Keratinocyte (primary cell): ENCODE results near the gene USP17L24. TPM values are rescaled to one million over a fixed set of nuclear protein-coding genes. Genes with fewer than 3 reads are reported as not detected.
"Not testable (repeated sequence)": the region's sequence is repeated elsewhere in the genome, so short reads cannot be mapped to it uniquely, and the experiment has no call there.

Experiments
- DNase-seq: peaks from one replicate; pipeline ENCODE4 v3.0.0-alpha.2; 2011; ENCODE audit warnings: low read depth, missing footprints, low spot score
- FAIRE-seq: peaks from 2 replicates; lab custom pipeline; 2011; peaks lifted over from hg19 to GRCh38; lab: Jason Lieb, UNC
- H2AFZ ChIP-seq: 2 replicates; pipeline ENCODE4 v1.6.0; 2012; ENCODE audit warnings: low read length, control low read depth, inconsistent platforms; ENCODE audit not compliant: control insufficient read depth
- H3K27ac ChIP-seq: 2 replicates; pipeline ENCODE4 v1.5.1; 2011; ENCODE audit warnings: low read length; ENCODE audit not compliant: control insufficient read depth, insufficient read depth
- H3K27me3 ChIP-seq: 3 replicates; pipeline ENCODE4 v1.6.0; 2011; ENCODE audit warnings: low read length; ENCODE audit not compliant: control insufficient read depth, insufficient read depth; ENCODE audit errors: extremely low read depth
- H3K36me3 ChIP-seq, 2 experiments: 2 replicates in 1 of 2; 3 replicates in 1 of 2; pipeline ENCODE4 v1.5.1; 2011; ENCODE audit warnings: low read length in 2 of 2, mild to moderate bottlenecking in 1 of 2; ENCODE audit not compliant: control insufficient read depth in 2 of 2, insufficient read depth in 2 of 2; ENCODE audit errors: extremely low read depth in 1 of 2
- H3K4me1 ChIP-seq: 3 replicates; pipeline ENCODE4 v1.5.1; 2011; ENCODE audit warnings: low read length; ENCODE audit not compliant: control insufficient read depth, insufficient read depth; ENCODE audit errors: extremely low read depth
- H3K4me2 ChIP-seq: 3 replicates; pipeline ENCODE4 v1.6.0; 2011; ENCODE audit warnings: low read depth, low read length; ENCODE audit not compliant: control insufficient read depth, insufficient read depth; ENCODE audit errors: extremely low read depth
- H3K4me3 ChIP-seq, 3 experiments: fragments of 200-600 bp in 1 of 3; sonication (generic) in 1 of 3; 2 replicates in 2 of 3; 3 replicates in 1 of 3; pipeline ENCODE4 v1.5.1; 2011 to 2016; ENCODE audit warnings: low read length in 3 of 3, mild to moderate bottlenecking in 3 of 3, control low read depth in 2 of 3, inconsistent platforms in 1 of 3, low read depth in 1 of 3, mixed read lengths in 1 of 3, mixed run types in 1 of 3, moderate library complexity in 1 of 3; ENCODE audit not compliant: control insufficient read depth in 2 of 3, insufficient read depth in 2 of 3; ENCODE audit errors: extremely low read depth in 1 of 3
- H3K79me2 ChIP-seq: 2 replicates; pipeline ENCODE4 v1.6.0; 2012; ENCODE audit warnings: low read length; ENCODE audit not compliant: control insufficient read depth, insufficient read depth
- H3K9ac ChIP-seq: 3 replicates; pipeline ENCODE4 v1.6.0; 2011; ENCODE audit warnings: low read length; ENCODE audit not compliant: control insufficient read depth, insufficient read depth; ENCODE audit errors: extremely low read depth
- H3K9me1 ChIP-seq: 3 replicates; pipeline ENCODE4 v1.6.0; 2011; ENCODE audit warnings: low read length; ENCODE audit not compliant: control insufficient read depth, insufficient read depth; ENCODE audit errors: extremely low read depth
- H3K9me3 ChIP-seq: 2 replicates; pipeline ENCODE4 v1.5.1; 2012; ENCODE audit warnings: low read depth, low read length; ENCODE audit not compliant: control insufficient read depth
- H4K20me1 ChIP-seq: 3 replicates; pipeline ENCODE4 v1.6.0; 2011; ENCODE audit warnings: low read length; ENCODE audit not compliant: control insufficient read depth, insufficient read depth; ENCODE audit errors: extremely low read depth
- dilution Hi-C: fragments of 300-500 bp; cut with MboI; formaldehyde crosslinking; loops from one replicate; pipeline ENCODE4 v1.7.0; 2020; ENCODE audit warnings: low sequenced_read_pairs; ENCODE audit not compliant: extremely low pct_ligation_motif_present
- polyA minus RNA-seq, 3 experiments: library from RNA; depleted of rRNA, polyadenylated mRNA; stranded (reverse); fragments of >200 nt; gene quantifications; 1 replicate in 1 of 3; 2 replicates in 1 of 3; 3 replicates in 1 of 3; pipeline ENCODE4 v1.2.3, GENCODE V29; 2011
- polyA plus RNA-seq, 5 experiments: library from polyadenylated mRNA; depleted of rRNA in 3 of 5; stranded (reverse) in 3 of 5; stranded (forward) in 1 of 5; unstranded in 1 of 5; fragments of >200 nt; gene quantifications; 1 replicate in 1 of 5; 2 replicates in 3 of 5; 3 replicates in 1 of 5; pipeline versions ENCODE4 v1.2.1 to v1.2.3, GENCODE V29; 2011 to 2012; ENCODE audit warnings: missing spikeins in 2 of 5, low read depth in 1 of 5, low replicate concordance in 1 of 5

The USP17L24 gene, protein sequence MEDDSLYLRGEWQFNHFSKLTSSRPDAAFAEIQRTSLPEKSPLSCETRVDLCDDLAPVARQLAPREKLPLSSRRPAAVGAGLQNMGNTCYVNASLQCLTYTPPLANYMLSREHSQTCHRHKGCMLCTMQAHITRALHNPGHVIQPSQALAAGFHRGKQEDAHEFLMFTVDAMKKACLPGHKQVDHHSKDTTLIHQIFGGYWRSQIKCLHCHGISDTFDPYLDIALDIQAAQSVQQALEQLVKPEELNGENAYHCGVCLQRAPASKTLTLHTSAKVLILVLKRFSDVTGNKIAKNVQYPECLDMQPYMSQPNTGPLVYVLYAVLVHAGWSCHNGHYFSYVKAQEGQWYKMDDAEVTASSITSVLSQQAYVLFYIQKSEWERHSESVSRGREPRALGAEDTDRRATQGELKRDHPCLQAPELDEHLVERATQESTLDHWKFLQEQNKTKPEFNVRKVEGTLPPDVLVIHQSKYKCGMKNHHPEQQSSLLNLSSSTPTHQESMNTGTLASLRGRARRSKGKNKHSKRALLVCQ
- polyA plus RNA-seq (not detected in 3 replicates), polyA minus RNA-seq (not detected in 3 replicates)
- not detected for polyA plus RNA-seq (2011; ENCODE audit: low read depth)
- not detected in 2 replicates for polyA plus RNA-seq (2011; cell fraction: cytosol; rRNA removed)
- not detected in 2 replicates for polyA plus RNA-seq (2011; cell fraction: nucleus; rRNA removed)
- not detected in 2 replicates for polyA plus RNA-seq (2012; ENCODE audit: low replicate concordance)
- polyA minus RNA-seq (2011; cell fraction: cytosol; rRNA and poly(A)+ RNA removed): not detected
- not detected in 2 replicates for polyA minus RNA-seq (2011; cell fraction: nucleus; rRNA and poly(A)+ RNA removed)

DNA sequence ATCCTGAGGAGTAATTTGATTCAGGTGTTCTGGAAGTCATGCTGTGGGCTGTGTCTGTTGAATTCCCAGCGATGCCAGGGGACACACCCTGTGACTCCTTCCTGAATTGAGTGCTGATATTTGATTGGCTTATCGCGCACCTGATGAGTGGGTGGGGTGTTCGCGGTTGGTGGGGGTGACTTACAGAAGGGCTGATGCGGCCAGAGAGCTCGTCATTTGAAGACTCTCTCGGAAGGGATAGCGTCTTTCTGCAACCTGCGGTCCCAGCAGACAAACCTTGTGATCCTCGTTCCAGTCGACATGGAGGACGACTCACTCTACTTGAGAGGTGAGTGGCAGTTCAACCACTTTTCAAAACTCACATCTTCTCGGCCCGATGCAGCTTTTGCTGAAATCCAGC lies at the start of gene USP17L24:
Gene USP17L24, plus strand, starts transcription at position 301 of the 400 bp plus-strand sequence. Its CDS starts 0 bp downstream, at position 301.
- H3K27me3 ChIP-seq, FAIRE-seq, H3K9ac ChIP-seq, H3K4me2 ChIP-seq, dilution Hi-C loops, H3K4me3 ChIP-seq, H3K9me3 ChIP-seq, H3K27ac ChIP-seq, H3K9me1 ChIP-seq, DNase-seq, H2AFZ ChIP-seq, H3K36me3 ChIP-seq, H3K4me1 ChIP-seq, H3K79me2 ChIP-seq, H4K20me1 ChIP-seq: not testable (repeated sequence)

DNA sequence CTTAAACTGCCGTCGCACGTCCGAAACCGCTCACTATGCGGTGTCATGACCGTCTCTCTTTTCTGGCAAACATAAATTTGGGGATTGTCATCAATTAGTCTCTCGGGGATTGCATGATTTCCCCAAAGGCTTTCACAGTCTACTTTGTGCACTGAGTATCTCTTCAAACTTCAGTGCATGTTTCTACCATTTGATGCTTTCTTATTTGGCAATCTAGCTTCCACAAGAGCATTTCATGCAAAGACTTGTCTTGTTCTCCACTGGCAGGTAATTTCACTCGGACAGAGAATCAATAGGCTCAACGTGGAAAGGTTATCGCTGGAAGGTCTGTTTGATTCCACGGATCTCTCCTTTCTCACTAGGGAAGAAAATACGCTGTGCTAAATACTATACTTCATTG lies 774 bp upstream of the USP17L24 start:
- H3K9me3 ChIP-seq, H3K9me1 ChIP-seq, H3K9ac ChIP-seq, H3K4me1 ChIP-seq, H3K4me3 ChIP-seq, H3K27ac ChIP-seq, FAIRE-seq, H3K4me2 ChIP-seq, H3K79me2 ChIP-seq, DNase-seq, H4K20me1 ChIP-seq, dilution Hi-C loops, H2AFZ ChIP-seq, H3K27me3 ChIP-seq, H3K36me3 ChIP-seq: not testable (repeated sequence)

DNA sequence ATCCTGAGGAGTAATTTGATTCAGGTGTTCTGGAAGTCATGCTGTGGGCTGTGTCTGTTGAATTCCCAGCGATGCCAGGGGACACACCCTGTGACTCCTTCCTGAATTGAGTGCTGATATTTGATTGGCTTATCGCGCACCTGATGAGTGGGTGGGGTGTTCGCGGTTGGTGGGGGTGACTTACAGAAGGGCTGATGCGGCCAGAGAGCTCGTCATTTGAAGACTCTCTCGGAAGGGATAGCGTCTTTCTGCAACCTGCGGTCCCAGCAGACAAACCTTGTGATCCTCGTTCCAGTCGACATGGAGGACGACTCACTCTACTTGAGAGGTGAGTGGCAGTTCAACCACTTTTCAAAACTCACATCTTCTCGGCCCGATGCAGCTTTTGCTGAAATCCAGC lies 4.6 kb downstream of the USP17L24 start, which contains the start of gene USP17L25:
Gene USP17L25, plus strand, starts transcription at position 301 of the 400 bp plus-strand sequence. Its CDS starts 0 bp downstream, at position 301.
- H3K27ac ChIP-seq, H3K27me3 ChIP-seq, DNase-seq, H4K20me1 ChIP-seq, H3K79me2 ChIP-seq, H3K9ac ChIP-seq, H3K4me3 ChIP-seq, H3K9me1 ChIP-seq, H2AFZ ChIP-seq, H3K36me3 ChIP-seq, FAIRE-seq, H3K4me2 ChIP-seq, H3K4me1 ChIP-seq, H3K9me3 ChIP-seq, dilution Hi-C loops: not testable (repeated sequence)

DNA sequence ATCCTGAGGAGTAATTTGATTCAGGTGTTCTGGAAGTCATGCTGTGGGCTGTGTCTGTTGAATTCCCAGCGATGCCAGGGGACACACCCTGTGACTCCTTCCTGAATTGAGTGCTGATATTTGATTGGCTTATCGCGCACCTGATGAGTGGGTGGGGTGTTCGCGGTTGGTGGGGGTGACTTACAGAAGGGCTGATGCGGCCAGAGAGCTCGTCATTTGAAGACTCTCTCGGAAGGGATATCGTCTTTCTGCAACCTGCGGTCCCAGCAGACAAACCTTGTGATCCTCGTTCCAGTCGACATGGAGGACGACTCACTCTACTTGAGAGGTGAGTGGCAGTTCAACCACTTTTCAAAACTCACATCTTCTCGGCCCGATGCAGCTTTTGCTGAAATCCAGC lies 9.4 kb downstream of the USP17L24 start, which contains the start of gene USP17L26:
Gene USP17L26, plus strand, starts transcription at position 301 of the 400 bp plus-strand sequence. Its CDS starts 0 bp downstream, at position 301.
- FAIRE-seq, H3K4me1 ChIP-seq, H3K36me3 ChIP-seq, H3K9ac ChIP-seq, DNase-seq, H3K27me3 ChIP-seq, dilution Hi-C loops, H3K4me3 ChIP-seq, H3K79me2 ChIP-seq, H3K27ac ChIP-seq, H3K4me2 ChIP-seq, H3K9me3 ChIP-seq, H4K20me1 ChIP-seq, H2AFZ ChIP-seq, H3K9me1 ChIP-seq: not testable (repeated sequence)
